Activated gamma-delta T cell (primary cell): Measurements from ENCODE around the gene TMPO.
"Not testable (repeated sequence)": the region's sequence is repeated elsewhere in the genome, so short reads cannot be mapped to it uniquely, and the experiment has no call there.

Experiments used
- DNase-seq: peaks from one replicate; lab custom pipeline; 2025; lab: John Stamatoyannopoulos, UW

TMPO gene

DNA sequence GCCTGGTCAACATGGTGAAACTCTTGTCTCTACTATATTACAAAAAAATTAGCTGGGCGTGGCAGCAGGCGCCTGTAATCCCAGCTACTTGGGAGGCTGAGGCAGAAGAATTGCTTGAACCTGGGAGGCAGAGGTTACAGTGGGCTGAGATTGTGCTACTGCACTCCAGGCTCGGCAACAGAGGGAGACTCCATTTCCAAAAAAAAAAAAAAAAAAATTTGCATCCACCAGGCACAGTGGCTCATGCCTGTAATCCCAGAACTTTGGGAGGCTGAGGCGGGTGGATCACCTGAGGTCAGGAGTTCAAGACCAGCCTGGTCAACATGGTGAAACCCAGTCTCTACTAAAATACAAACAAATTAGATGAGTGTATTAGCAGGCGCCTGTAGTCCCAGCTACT, 3.6 kb upstream of the TMPO start:
- DNase-seq: not testable (repeated sequence)

DNA sequence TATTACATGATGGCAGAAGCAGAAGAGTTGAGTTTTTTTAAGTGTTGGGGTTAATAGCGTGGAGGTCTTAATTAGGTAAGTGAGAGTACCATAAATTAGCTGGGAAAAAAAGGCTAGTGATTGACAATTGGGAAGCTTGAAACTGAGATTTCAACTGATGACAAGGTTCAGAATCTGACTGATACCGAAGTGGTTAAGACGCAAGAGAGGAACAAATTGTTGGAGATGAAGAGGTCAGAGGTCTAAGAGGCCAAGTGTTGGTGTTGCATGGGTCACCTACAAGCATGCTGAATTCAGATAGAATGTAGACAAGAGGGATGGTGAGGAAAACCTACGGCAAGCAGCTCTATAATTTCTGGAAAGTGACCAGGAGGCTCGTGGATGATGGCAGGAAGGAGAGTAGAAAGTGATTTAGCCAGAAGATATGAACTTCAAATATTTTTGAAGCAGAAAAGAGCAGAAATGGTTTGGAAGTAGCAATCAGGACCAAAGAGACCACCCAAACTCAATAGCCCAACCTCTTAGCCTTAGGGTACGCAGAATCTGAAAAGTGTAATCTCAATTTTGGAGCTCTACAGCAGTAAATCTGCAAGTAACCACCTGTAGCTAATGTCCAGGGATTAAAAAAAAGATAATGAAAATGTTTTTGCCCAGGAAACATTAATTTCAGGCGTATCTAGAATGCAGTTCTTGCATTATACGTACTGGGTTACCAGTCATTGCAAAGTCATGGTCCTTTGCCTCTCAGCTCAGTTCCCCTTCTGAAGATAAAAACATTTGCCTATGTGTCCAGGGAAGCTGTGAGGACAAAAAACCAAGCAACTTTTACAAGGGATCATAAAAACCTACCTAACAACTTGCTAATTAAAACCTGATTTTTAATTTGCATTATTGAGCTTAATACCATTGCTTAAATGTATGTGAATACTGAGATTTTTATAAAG, 1.7 kb upstream of the TMPO start:
- DNase-seq: no peak

DNA sequence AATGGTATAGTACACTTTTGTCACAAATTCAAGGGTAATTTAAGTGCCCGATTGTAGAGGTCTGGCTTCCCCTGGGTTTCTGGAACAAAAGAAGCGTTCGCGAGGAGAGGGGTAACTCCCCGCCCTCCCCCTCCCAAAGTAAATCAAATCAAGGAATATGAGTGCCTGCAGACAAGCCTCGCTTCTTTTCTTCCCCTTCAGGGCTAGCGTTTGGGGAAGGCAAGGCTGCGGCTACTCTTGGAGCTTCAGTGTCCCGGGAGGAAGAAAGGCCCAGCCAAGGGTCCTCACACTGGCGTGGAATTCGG, 456 bp upstream of the TMPO start:
- no peak for DNase-seq

DNA sequence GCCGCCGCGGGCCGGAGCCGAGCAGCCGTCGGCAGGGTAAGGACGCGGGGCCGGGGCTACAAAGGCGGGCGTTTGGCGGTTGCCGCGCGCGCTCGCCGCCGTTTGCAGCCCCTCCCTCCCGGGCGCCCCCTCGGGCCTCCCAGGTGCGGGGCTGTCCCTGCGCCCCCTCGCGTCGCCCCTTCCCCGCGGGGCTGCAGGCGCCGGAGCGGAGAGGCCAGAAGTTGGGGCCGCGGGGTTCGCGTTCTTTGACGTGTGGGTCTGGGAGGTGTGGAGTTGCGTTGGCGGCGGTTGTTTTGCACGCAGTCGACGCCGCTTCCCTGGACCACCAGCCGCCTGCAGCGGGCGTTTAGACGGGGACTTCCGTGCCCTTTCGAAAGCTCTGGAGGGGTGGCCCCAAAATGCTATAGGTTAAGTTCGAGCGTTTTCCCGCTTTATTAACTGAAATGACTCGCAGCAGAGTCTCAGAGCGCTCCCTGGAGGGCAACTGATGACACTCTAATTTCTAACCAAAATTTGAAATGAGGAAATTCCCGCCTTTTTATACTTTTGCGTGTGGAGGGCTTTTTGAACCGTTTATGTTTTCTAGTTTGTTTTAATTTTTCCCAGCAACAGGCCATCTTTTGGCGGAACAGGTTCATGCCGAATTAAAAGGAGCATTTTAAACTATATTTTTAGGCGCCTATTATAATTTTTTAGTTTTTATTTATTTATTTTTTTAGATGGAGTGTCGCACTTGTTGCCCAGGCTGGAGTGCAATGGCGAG, 902 bp downstream of the TMPO start:
- DNase-seq: peak; percentile 47

DNA sequence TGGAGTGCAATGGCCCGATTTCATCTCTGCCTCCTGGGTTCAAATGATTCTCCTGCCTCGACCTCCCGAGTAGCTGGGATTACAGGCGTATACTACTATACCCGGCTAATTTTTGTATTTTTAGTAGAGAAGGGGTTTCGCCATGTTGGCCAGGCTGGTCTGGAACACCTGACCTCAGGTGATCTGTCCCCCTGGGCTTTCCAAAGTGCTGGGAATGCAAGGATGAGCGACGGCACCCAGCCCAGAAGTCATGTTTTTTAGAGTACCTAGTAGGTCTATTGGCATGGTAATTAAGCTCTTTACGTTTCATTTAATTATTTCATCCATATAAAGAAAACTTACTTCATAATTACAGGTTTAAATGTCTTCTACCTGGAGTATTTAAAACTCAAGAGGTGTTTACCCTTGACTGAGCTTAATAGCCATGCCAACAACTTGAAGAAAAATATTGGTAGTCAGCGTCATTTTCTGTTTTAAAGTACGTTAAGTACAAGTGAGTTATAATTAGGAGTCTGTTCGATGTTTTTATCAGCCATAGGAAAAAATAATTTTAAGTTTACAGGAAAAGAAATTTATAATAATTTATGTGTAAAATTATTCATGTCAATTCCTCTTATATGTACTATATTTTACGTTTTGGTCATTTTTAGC, 4.0 kb downstream of the TMPO start:
- DNase-seq: no peak

DNA sequence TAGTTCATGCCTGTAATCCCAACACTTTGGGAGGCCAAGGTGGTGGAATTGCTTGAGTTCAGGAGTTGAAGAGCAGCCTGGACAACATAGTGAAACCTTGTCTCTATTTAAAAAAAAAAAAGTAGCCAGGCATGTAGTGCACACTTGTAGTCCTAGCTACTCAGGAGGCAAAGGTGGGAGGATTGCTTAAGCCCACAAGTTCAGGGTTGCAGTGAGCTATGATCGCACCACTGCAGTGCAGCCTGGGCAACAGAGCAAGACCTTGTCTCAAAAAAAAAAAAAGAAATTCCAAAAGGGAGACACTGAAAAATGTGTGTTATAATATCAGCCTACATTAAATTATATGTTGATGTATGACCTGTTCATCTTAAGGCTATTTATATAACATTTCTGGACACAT, 14.7 kb downstream of the TMPO start:
- DNase-seq: no peak

DNA sequence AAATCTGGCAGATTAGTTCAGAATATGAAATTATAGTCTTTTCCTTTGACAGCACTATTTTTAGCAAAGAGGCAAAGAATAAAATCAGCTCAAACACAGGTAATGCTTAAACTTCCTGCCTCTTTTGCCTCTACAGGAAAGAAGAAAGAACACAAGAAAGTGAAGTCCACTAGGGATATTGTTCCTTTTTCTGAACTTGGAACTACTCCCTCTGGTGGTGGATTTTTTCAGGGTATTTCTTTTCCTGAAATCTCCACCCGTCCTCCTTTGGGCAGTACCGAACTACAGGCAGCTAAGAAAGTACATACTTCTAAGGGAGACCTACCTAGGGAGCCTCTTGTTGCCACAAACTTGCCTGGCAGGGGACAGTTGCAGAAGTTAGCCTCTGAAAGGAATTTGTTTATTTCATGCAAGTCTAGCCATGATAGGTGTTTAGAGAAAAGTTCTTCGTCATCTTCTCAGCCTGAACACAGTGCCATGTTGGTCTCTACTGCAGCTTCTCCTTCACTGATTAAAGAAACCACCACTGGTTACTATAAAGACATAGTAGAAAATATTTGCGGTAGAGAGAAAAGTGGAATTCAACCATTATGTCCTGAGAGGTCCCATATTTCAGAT, 17.4 kb downstream of the TMPO start:
- no peak for DNase-seq

DNA sequence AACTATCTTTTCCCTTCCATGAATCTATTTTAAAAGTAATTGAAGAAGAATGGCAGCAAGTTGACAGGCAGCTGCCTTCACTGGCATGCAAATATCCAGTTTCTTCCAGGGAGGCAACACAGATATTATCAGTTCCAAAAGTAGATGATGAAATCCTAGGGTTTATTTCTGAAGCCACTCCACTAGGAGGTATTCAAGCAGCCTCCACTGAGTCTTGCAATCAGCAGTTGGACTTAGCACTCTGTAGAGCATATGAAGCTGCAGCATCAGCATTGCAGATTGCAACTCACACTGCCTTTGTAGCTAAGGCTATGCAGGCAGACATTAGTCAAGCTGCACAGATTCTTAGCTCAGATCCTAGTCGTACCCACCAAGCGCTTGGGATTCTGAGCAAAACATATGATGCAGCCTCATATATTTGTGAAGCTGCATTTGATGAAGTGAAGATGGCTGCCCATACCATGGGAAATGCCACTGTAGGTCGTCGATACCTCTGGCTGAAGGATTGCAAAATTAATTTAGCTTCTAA, 18.4 kb downstream of the TMPO start:
- no peak for DNase-seq

DNA sequence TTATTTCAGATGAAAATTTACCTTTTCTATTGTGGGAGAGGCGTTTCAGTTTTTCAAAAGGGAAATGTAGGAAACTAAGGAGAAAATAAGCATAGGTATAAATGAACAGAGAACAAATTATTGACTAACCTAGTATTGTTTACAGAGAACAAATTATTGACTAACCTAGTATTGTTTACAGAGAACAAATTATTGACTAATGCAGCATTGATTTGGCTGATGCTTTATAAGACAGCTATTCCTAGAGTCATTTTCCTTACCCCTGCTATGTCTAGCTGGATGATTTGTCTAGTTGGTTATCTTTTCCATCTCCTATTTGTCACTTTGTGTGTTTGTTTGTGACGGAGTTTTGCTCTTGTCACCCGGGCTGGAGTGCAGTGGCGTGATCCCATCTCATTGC, 22.6 kb downstream of the TMPO start:
- no peak for DNase-seq

DNA sequence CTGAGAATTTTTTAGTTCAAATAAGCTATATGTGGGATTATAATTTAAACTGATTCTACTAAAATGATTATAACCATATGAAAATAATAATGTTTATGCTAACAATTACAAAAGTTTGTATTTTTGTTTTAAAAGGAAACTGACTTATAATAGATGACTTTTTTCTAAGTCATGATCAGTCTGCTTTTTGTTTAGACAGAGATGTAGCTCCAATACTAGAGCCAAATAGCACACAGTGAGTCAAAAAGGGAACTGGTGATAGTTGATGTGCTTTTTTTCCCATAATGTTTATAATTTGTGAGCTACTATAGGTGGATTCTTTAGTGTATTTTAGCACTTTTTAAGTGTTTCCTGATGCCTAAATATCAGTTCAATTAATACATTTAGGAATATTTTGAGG, 28.3 kb downstream of the TMPO start:
- DNase-seq: no peak

DNA sequence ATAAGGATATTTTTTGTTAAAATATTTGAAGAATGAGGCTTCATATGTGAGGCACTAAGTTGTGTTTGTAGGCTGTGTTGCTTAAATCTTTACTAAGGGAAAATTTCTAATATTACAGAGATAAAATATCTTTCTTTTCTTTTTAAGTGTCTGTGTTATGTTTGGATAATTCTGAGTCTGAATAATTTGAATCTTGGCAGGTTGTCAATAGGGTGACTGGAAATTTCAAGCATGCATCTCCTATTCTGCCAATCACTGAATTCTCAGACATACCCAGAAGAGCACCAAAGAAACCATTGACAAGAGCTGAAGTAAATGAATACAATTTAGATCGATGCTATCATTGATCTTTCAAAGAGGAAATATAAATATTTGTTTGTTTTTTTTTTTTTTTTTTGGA, 29.4 kb downstream of the TMPO start:
- DNase-seq: no peak

DNA sequence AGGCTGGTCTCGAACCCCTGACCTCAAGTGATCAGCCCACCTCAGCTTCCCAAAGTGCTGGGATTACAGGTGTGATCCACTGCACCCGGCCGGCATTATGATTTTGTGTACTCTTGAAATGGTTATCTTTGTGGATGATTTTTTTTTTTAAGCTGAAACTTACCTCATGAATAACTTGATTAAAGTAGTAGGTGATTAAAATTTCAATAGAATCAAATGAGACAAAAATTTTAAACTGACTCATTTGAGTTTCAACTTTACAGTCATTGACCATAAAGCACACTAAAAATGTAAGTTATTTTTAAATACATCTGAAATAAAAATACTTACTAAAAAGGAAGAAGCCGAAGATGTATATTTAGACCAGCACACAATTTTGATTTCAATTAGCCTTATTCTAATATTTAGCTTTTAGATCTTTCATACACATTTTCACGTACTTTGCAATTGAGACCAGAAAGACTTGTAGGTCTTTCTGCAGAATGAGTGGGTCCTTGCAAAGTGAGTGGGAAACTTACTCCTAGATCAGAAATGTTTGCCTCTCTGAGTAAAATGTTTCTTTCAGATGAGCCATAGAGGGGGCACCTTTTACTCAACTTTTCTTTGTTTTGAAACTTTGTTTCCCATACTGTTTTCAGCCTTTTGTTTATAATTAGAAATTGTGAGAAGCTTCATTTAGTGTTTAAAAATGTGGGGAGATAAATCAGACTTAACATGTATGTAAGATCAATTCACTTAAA, 34.2 kb downstream of the TMPO start:
- no peak for DNase-seq

DNA sequence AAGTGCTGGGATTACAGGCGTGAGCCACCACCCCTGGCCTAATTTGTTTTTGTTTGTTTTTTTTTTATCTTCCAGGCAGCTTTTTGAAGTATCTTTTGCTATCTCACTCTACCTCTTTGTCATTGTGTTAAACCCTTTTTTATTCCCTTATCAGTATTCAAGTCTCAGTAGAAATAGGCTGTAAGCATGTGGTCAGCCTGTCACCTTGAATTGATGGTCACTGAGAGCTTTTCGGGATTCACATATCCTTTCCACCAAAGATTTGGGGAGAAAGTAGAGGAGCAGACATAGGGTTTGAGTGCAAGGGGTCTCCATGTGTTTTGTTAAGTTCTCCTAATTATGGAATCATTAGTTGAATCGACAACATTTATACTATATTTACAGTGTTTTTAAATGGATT, 36.4 kb downstream of the TMPO start:
- DNase-seq: no peak

DNA sequence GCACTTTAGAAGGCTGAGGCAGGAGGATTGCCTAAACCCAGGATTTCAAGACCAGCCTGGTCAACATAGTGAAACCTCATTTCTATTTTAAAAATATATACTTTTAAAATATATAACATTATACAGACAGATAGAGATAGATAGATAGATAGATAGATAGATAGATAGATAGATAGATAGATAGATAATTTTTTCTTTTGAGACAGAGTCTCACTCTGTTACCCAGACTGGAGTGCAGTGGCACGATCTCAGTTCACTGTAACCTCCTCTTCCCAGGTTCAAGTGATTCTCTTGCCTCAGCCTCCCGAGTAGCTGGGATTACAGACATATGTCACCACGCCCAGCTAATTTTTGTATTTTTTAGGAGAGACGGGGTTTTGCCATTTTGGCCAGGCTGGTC, 42.7 kb downstream of the TMPO start:
- DNase-seq: not testable (repeated sequence)

DNA sequence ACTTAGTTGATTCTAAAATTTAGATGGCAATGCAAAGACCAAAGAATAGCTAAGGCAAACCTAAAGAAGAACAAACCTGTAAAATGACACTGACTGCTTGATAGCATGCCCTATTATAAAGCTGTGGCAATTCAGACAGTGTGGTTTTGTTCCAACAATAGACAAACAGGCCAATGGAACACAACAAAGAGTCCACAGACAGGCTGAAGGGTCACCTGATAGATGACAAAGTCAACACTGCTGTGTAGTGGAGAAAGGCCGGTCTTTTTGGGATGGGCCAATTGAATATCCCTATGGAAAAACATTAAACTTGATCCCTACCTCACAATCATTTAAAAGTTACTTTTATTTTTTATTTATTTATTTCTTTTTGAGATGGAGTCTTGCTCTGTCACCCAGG, 44.3 kb downstream of the TMPO start:
- DNase-seq: no peak

DNA sequence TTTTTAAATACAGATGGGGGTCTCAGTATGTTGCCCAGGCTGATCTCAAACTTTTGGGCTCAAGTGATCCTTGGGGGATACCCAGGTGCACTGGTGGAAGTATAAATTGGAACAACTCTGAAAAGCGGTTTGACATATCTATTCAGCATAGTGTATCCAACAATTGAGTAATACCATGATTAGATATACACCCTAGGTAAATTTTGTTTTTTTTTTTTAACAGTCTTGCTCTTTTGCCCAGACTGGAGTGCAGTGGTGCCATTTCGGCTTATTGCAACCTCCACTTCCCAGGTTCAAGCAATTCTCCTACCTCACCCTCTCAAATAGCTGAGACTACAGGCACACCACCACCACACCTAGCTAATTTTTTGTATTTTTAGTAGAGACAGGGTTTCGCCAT, 46.5 kb downstream of the TMPO start:
- DNase-seq: no peak

DNA sequence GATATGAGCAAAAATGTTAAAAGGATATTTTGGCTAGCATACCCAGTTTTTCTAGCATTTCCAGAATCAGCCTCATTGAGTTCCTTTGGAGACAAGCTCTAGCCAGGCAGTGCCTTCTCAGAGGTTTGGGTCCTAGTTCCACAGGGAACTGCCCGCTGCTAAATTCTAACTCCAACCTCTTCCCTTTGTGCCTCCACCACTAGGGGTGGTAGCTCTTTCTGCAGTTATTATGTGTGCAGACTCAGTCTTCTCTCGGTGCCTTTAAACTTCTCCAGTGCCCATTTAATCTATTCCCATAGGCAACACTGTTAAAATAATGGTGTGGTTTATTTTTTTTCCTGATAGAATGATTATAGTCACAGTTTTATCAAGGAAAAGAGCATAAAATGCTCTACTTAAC, 56.6 kb downstream of the TMPO start:
- no peak for DNase-seq

DNA sequence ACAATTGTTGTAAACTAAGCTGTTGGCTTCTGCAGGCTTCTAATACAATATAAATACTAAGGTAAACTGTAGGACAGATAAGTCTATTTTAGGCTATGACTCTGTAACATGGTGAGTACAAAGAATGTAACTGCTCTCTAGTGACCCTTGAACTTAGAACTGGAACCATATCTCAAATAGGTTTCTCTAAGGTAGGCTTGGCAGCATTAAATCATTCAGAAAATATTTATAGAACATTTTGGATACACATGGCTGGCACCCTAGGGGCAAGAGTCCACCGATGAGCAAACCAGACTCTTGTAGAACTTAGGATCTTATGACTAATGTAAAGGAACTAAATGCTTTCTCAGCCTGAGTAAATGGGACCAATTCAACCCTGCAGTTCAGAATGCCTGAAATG, 58.7 kb downstream of the TMPO start:
- no peak for DNase-seq

DNA sequence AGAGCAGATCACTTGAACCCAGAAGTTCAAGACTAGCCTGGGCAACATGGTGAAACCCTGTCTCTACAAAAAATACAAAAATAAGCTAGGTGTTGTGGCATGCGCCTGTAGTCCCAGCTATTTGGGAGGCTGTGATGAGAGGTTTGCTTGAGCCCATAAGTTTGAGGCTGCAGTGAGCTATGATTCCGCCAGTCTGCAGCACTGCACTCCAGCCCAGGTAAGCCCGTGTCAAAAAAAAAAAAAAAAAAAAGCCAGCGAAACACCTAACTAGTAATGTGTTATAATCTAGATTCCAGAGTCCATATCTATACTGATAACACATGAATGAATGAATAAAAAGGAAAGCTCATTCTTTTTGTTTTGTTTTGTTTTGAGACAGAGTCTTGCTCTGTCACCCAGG, 59.6 kb downstream of the TMPO start:
- no peak for DNase-seq

DNA sequence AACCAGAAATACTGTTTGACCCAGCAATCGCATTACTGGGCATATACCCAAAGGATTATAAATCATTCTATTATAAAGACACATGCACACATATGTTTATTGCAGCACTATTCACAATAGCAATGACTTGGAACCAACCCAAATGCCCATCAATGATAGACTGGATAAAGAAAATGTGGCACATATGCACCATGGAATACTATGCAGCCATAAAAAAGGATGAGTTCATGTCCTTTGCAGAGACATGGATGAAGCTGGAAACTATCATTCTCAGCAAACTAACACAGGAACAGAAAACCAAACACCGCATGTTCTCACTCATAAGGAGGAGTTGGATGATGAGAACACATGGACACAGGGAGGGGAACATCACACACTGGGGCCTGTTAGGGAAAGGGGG, 61.4 kb downstream of the TMPO start:
- not testable (repeated sequence) for DNase-seq

DNA sequence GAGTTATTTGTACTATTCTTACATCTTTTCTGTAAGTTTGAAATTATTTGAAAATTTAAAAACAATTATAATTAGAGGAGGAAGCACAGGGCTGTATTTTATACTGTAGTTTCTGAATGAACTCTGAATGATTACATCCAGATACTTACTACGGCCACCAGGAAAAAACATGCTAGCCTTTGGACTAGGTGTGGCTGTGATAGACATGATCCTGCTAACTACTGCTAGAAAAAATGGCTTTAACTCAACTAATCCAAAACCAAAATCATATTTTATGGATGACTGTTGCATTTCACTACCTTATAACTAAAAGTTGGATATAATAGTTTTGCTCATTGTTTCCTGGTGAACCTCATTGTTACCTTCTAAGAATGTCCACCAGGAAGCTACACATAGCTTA, 63.0 kb downstream of the TMPO start:
- no peak for DNase-seq

DNA sequence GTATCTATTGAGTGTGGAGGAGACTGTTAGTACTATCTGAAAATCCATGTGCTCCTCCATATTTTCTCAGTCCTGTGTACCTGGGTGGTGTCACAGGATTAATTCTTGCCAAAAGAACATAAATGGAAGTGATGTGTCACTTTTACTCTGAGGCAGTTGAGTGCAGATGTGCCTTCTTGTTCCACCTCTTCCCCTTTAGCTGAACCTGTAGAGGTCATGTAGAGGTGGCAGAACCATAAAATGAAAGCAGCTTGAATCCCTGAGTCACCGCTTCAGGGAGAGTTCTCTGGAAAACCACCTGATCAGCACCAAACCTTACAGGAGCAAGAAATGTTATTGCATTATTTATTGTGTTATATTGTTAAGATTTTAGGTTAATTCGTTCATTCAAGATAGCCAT, 63.4 kb downstream of the TMPO start:
- no peak for DNase-seq
